Keratinocyte (primary cell): ENCODE results near the gene PLCH2.

Experiments used
- EZH2 ChIP-seq: IDR thresholded peaks from one replicate; pipeline ENCODE4 v1.6.1; 2012; ENCODE audit warnings: inconsistent platforms, mild to moderate bottlenecking, low read length, moderate library complexity
- TF ChIP-seq, protein P1 (sequence below), 3 experiments: IDR thresholded peaks in 1 of 3; conservative IDR thresholded peaks in 1 of 3; optimal IDR thresholded peaks in 1 of 3; 2 replicates in 2 of 3; 3 replicates in 1 of 3; pipeline versions ENCODE3 to v1.5.1; 2011; ENCODE audit warnings: low read length in 3 of 3, mild to moderate bottlenecking in 3 of 3, moderate library complexity in 2 of 3, control low read depth in 1 of 3, inconsistent platforms in 1 of 3; ENCODE audit not compliant: insufficient read depth in 2 of 3; ENCODE audit errors: extremely low read depth in 1 of 3

DNA sequence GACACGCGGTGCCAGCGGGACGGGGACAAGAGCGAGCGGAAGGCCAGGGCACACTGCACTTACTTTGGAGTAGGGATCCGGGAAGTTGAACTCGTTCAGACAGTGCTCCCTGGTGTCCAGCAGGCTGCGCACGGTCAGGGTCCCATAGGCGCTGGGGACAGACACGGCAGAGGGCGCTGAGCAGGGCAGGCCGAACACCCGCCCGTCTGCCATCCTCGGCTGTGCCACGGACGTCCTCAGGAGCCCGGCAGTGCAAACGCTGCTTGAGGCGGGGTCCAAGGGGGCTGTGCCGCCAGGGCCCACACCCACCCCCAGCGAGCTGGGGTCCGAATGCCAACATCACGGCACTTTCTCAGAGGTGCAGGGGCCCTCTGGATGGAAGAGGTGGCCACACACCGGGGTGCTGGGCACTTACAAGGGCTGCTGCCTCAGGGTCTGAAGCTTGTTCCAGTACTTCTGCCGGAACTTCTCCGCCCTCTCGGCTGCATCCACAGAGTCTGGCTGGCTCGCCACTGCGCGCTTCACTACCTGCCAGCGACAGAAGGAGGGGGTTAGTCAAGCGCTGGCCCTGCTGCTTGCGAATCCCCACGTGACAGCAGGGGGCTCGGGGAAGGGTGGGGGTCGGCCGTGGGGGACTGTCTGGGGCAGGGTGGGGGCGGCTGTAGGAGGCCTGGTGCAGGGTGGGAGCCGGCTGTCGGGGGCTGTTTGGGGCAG is 38.0 kb downstream of the PLCH2 start:
- no peak for TF ChIP-seq EZH2
- TF ChIP-seq, protein P1, sequence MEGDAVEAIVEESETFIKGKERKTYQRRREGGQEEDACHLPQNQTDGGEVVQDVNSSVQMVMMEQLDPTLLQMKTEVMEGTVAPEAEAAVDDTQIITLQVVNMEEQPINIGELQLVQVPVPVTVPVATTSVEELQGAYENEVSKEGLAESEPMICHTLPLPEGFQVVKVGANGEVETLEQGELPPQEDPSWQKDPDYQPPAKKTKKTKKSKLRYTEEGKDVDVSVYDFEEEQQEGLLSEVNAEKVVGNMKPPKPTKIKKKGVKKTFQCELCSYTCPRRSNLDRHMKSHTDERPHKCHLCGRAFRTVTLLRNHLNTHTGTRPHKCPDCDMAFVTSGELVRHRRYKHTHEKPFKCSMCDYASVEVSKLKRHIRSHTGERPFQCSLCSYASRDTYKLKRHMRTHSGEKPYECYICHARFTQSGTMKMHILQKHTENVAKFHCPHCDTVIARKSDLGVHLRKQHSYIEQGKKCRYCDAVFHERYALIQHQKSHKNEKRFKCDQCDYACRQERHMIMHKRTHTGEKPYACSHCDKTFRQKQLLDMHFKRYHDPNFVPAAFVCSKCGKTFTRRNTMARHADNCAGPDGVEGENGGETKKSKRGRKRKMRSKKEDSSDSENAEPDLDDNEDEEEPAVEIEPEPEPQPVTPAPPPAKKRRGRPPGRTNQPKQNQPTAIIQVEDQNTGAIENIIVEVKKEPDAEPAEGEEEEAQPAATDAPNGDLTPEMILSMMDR (optimal IDR thresholded peaks at IDR 0.05 in 1 of 3, IDR thresholded peaks at IDR 0.05 in 1 of 3, conservative IDR thresholded peaks at IDR 0.05 in 1 of 3; ENCODE audit: extremely low read depth in 1 of 3, insufficient read depth in 2 of 3, low read length in 3 of 3): no peak
